Activated T-cell treated with anti-CD3 and anti-CD28 coated beads, Interleukin-2, amount 50 U/mL, for 4 hours (primary cell): ENCODE measurements around the gene DNAL4. TPM values are rescaled to one million over a fixed set of nuclear protein-coding genes. Genes with fewer than 3 reads are reported as not detected.

ENCODE experiments used
- ATAC-seq, 2 donors: fragments of 200-7000 bp; cut with Tn5 transposase; one replicate each; pipeline ENCODE4 v1.10.0; 2021
- DNase-seq: peaks from one replicate; pipeline ENCODE4 v3.0.0-alpha.2; 2020
- H3K27me3 Mint-ChIP-seq: one replicate; pipeline ENCODE4 v1.8.0; 2021; ENCODE audit warnings: low read depth, mixed read lengths
- H3K36me3 Mint-ChIP-seq: one replicate; pipeline ENCODE4 v1.8.0; 2022; ENCODE audit warnings: mixed read lengths; ENCODE audit not compliant: insufficient read depth
- H3K4me1 Mint-ChIP-seq: one replicate; pipeline ENCODE4 v1.8.0; 2021; ENCODE audit warnings: low read depth, mixed read lengths
- H3K4me3 Mint-ChIP-seq: one replicate; pipeline ENCODE4 v1.8.0; 2021; ENCODE audit warnings: mild to moderate bottlenecking, moderate library complexity, mixed read lengths
- H3K9me3 Mint-ChIP-seq: one replicate; pipeline ENCODE4 v1.8.0; 2021; ENCODE audit warnings: mixed read lengths
- total RNA-seq, 3 donors: library from RNA; stranded (reverse); gene quantifications; one replicate each; pipeline ENCODE4 v1.2.1, GENCODE V29; 2021

Gene DNAL4
- total RNA-seq, 3 donors from 2014 or later = 4.5 to 6.1 (median 5.1) TPM

DNA sequence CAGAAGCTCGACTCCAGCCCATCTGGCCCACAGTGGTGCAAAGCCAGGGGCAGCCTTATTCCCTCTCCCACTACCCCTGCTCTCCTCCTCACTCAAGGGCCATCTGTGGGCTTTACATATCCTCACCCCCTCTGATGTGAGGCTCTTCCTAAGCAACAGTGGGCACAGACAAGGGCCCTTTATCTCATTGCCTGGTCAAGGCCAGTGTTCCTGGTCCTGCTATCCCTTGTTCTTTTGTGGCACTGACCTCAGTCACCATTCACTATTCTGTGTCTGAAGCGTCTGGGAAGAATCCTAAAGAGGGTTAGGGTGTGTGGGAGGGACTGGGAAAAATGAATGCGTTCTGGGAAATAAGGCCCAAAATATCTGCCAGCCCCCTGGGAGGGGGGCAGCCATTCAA, 7.3 kb downstream of the DNAL4 start:
- DNase-seq (no peak), ATAC-seq (no peak)
- no peak overlapping the region for H3K4me3 Mint-ChIP-seq
- H3K9me3 Mint-ChIP-seq = no peaks in the 10 kb centered on the region
- H3K27me3 Mint-ChIP-seq = no peaks in the 10 kb centered on the region
- H3K4me1 Mint-ChIP-seq = no peaks in the 10 kb centered on the region
- H3K36me3 Mint-ChIP-seq = peaks cover 7% of the 10 kb centered on the region

DNA sequence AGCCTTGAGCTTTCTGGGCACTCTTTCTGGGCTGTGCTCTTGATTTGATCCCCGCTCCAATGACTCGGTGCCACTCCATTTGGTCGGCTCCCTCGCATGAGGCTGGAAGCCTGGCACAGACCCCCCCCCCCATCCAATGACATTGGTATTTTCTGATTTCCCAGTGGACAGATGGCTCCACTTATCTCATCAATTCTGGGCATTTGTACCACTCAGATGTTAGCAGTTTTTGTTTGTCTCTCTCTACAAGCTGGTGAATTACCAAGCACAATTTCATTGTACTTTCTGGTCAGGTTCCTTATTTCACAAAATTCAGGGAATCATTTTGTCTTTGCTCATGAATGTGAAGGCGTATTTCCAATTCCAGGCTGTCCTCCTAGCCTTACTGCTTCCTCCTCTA, 9.1 kb downstream of the DNAL4 start:
- no peaks in the 10 kb centered on the region for H3K4me1 Mint-ChIP-seq
- peaks cover 10% of the 10 kb centered on the region for H3K36me3 Mint-ChIP-seq
- H3K9me3 Mint-ChIP-seq = no peaks in the 10 kb centered on the region
- no peak for ATAC-seq
- no peaks in the 10 kb centered on the region for H3K27me3 Mint-ChIP-seq
- no peak overlapping the region for H3K4me3 Mint-ChIP-seq
- no peak for DNase-seq

DNA sequence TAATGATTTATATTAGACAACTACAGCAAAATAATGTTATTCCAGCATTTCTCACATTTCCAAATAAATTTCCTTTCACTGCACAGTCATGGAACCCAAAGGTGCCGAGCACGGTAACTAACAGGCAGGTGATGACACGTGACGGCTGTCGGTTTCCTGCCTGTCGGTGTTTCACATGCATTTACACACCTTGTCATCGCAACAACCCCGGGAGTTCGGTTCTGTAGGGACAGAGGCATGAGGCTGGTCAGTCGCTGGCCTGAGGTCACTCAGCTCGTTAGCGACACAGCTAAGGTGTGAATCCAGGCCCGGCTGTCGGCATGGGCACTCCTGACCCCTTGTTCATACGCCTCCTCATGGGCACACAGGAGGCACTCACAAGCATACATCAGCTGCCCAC, 9.9 kb downstream of the DNAL4 start:
- Mint-ChIP-seq H3K9me3 (no peaks in the 10 kb centered on the region), H3K27me3 (no peaks in the 10 kb centered on the region), H3K4me3 (no peak overlapping the region), H3K4me1 (no peaks in the 10 kb centered on the region), H3K36me3 (peaks cover 11% of the 10 kb centered on the region)
- no peak for DNase-seq
- ATAC-seq = no peak

DNA sequence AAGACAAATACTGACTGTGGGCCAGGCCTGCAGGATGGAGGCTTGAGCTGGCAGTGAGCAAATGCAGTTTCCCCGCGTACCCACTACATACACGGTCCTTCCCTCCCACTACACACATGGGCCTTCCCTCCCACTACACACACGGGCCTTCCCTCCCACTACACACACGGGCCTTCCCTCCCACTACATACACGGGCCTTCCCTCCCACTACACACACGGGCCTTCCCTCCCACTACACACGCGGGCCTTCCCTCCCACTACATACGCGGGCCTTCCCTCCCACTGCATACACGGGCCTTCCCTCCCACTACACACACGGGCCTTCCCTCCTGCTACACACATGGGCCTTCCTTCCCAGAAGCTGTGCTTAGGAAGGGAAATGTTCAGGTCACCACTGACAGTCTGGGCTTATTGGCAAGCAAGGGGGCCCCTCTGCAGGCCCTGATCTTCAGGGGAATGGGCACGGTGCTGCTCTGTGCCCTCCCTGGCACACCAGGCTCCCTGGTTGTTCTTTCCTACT, 10.8 kb downstream of the DNAL4 start:
- Mint-ChIP-seq H3K27me3 (no peaks in the 10 kb centered on the region), H3K9me3 (no peaks in the 10 kb centered on the region), H3K36me3 (peaks cover 12% of the 10 kb centered on the region), H3K4me3 (no peak overlapping the region), H3K4me1 (no peaks in the 10 kb centered on the region)
- ATAC-seq (no peak), DNase-seq (no peak)

DNA sequence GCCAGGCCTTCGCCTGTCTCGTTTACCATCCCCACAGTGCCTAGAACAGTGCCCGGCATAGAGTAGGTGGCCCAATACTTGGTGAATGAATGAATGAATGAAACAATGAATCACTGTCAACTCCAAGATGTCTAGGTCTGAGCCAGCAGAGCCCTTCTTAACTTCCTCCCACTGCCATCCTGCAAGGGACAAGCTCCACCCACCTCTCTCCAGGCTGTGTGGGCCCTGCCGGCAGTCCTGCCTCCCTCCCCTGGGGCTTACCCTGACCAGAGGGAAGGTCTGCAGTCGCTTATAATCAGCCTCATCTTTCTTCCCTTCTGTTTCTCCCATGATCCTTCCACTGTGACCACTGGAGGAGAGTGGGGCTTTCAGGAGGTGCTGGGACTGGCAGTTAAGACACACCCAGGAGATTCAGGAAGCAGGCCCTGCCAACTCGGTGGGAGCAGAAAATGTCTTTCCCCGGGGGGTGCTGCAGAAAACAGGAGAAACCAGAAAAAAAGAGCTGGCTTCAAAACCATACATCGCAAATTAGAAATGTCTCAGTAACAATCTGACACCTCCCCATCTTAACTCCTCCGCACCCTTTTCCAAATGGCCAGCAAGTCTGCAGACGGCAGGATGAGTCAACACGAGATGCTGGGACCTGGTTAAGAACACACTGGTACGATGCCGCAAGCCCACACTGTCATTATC, 11.4 kb downstream of the DNAL4 start:
- Mint-ChIP-seq H3K4me3 (no peak overlapping the region), H3K9me3 (no peaks in the 10 kb centered on the region), H3K27me3 (no peaks in the 10 kb centered on the region), H3K4me1 (no peaks in the 10 kb centered on the region), H3K36me3 (peaks cover 12% of the 10 kb centered on the region)
- DNase-seq (no peak), ATAC-seq (peak in 1 of 2 donors; percentile 38)

DNA sequence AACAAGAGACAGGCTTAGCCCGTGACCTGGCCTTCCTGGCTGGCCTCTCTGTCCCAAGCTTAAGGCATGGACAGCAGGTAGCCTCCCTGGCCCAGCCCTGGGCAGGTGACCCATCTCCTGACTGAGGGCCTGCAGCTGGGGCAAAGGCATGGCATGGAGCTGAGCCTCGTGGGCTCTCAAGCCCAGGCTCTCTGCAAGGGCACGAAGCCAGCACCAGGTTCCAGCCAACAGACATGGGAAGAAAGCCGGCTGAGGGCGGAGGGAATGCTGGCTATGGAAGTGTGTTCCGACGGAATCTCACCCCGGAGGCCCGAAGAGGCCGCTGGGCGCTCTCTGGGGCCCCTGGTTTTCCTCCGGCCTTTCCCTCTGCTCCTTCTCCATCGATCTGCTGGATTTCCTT, 12.9 kb downstream of the DNAL4 start:
- Mint-ChIP-seq H3K4me3 (no peak overlapping the region), H3K9me3 (no peaks in the 10 kb centered on the region), H3K4me1 (no peaks in the 10 kb centered on the region), H3K27me3 (no peaks in the 10 kb centered on the region), H3K36me3 (peaks cover 12% of the 10 kb centered on the region)
- DNase-seq (no peak), ATAC-seq (no peak)

DNA sequence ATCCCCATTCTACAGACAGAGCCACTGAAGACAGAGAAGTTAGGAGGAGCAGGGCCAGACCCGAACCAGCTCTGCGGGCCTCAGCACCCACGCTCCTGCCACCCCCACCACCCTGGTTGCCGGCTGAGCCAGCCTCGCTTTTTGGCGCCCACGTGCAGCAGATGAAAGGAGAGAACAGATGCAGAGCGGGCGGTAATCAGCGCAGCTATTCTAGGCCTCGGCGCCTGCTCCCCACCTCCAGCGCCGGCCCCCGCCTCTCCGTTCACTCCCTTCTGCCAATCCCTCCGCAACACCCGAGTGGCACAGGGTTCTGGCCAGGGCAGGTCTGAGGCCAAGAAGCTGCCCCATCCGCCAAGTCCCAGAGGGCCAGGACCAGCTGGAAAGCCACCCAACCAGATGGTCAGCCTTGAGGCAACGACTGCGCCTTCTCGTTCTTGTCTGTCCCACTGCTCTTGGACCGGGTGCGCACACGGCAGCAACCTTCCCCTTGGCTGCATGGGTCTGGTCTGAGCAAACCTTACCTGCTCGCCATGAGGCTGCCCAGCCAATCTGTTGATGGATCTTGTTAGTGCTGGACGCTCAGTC, 16.8 kb downstream of the DNAL4 start:
- H3K36me3 Mint-ChIP-seq = peaks cover 8% of the 10 kb centered on the region
- DNase-seq (no peak), ATAC-seq (no peak)
- H3K27me3 Mint-ChIP-seq = no peaks in the 10 kb centered on the region
- peaks cover 3% of the 10 kb centered on the region for H3K4me1 Mint-ChIP-seq
- H3K4me3 Mint-ChIP-seq = no peak overlapping the region
- no peaks in the 10 kb centered on the region for H3K9me3 Mint-ChIP-seq

DNA sequence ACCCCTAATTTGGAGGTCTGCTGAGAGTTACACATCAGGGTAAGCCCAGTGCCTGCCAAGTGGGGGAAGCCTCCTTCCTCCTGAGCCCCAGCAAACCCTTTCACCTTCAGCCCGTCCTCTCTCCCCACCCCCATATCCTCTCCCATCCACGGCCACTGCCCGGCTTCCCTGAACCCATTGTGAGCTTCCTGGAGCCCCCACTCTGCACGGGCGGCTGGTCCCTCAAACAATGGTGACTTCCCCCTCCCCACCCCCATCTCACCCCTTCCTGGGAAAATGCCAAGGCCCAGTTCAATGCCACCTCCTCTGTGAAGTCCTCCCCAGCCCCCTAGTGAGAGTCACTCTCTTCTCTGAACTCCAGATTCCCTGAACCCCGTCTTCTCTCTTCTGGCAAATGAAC, 17.9 kb downstream of the DNAL4 start:
- Mint-ChIP-seq H3K36me3 (peaks cover 2% of the 10 kb centered on the region), H3K9me3 (no peaks in the 10 kb centered on the region), H3K4me1 (peaks cover 3% of the 10 kb centered on the region), H3K27me3 (no peaks in the 10 kb centered on the region), H3K4me3 (no peak overlapping the region)
- DNase-seq = no peak
- ATAC-seq = no peak

DNA sequence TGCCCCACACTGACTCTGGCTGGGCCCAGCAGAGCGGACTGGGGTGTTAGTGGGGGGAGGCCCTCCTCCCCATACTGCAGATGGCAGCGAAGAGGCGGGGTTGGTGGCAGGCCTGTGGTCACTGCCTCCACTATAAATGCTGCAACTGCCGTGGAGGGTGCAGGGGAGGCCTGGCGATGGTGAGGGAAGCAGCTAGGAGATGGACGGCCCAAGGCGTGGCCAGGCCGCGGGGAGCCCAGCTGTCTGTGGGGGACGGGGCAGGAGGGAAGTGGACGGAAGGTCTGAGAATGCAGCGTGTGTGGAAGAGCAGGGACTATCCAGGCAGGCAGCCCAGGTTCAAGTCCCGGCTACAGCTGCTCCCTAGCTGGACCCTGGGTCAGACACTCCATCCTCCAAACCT, 18.3 kb downstream of the DNAL4 start:
- peaks cover 2% of the 10 kb centered on the region for H3K36me3 Mint-ChIP-seq

DNA sequence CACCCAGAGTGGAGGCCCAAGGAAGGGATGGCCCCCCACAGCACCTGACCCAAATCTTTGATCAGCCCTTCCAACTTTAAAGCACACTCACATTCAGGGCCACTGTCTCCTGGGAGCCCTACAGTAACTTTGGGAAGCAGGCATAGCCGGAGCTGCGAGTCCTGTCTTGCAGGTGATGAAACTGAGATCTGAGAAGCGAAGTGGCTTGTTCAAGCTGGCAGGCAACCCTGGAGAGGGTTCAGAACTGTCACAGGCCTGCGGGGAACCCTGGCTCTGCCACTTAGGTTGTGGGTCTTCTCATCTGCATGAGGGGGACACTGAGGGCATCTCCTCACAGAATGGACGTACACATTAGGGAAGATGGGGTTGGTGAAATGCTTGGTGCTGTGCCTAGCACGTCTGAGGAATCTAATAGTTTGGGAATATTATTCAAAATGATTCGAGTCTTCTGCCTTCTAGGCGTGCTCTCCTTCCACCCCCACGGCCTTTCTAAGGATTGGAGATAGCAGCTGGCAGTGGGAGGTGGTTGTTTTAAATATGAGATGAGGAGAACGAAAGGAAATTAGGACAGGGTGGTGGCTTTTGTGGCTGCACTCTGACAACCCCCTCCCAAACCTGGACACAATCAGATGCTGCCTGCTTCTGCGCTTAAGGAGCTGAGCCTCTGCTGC, 19.3 kb downstream of the DNAL4 start:
- Mint-ChIP-seq H3K4me3 (no peak overlapping the region), H3K36me3 (peaks cover 2% of the 10 kb centered on the region), H3K4me1 (peaks cover 3% of the 10 kb centered on the region), H3K9me3 (no peaks in the 10 kb centered on the region), H3K27me3 (no peaks in the 10 kb centered on the region)
- no peak for ATAC-seq
- DNase-seq = no peak

More for the DNA sequence above, 18.3 kb downstream of the DNAL4 start:
- Mint-ChIP-seq H3K4me1 (peaks cover 3% of the 10 kb centered on the region), H3K4me3 (no peak overlapping the region), H3K27me3 (no peaks in the 10 kb centered on the region), H3K9me3 (no peaks in the 10 kb centered on the region)
- no peak for DNase-seq
- no peak for ATAC-seq

DNA sequence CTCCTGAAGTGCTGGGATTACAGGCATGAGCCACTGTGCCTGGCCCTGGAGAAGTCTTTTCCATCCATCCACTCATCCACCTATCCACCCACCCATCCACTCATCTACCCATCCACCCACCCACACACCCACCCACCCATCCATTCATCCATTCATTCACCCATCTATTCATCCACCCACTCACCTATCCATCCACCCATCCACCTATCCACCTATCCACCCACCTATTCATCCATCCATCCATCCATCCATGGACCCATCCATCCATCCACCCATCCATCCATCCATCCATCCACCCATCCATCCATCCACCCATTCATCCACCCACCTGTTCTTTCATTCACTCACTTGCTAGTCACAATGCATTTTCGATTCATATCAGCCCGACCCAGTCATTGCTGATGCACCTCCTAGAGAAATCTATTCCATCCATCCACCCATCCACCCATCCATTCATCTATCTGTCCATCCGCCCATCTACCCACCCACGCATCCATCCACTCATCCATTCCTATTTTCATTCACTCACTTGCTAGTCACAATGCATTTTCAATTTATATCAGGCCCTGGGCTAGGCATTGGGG, 20.5 kb downstream of the DNAL4 start:
- H3K9me3 Mint-ChIP-seq = no peaks in the 10 kb centered on the region
- H3K27me3 Mint-ChIP-seq = no peaks in the 10 kb centered on the region
- H3K36me3 Mint-ChIP-seq = no peaks in the 10 kb centered on the region
- H3K4me1 Mint-ChIP-seq = peaks cover 5% of the 10 kb centered on the region
- no peak overlapping the region for H3K4me3 Mint-ChIP-seq
- no peak for DNase-seq
- no peak for ATAC-seq

DNA sequence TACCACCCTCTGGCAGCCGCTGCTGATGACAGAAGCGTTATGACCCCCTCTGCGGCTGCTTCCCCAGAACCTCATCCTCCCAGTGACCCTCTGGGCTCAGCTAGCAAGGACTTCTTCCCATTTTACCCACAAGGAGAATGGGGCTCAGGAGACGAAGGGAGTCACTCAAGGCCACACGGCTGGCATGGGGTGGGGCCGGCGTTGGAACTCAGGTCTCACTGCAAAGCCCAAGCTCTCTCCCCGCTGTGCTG, 21.4 kb downstream of the DNAL4 start:
- no peak for ATAC-seq
- peaks cover 5% of the 10 kb centered on the region for H3K4me1 Mint-ChIP-seq
- no peak for DNase-seq
- no peaks in the 10 kb centered on the region for H3K9me3 Mint-ChIP-seq
- no peaks in the 10 kb centered on the region for H3K36me3 Mint-ChIP-seq
- no peaks in the 10 kb centered on the region for H3K27me3 Mint-ChIP-seq
- no peak overlapping the region for H3K4me3 Mint-ChIP-seq

DNA sequence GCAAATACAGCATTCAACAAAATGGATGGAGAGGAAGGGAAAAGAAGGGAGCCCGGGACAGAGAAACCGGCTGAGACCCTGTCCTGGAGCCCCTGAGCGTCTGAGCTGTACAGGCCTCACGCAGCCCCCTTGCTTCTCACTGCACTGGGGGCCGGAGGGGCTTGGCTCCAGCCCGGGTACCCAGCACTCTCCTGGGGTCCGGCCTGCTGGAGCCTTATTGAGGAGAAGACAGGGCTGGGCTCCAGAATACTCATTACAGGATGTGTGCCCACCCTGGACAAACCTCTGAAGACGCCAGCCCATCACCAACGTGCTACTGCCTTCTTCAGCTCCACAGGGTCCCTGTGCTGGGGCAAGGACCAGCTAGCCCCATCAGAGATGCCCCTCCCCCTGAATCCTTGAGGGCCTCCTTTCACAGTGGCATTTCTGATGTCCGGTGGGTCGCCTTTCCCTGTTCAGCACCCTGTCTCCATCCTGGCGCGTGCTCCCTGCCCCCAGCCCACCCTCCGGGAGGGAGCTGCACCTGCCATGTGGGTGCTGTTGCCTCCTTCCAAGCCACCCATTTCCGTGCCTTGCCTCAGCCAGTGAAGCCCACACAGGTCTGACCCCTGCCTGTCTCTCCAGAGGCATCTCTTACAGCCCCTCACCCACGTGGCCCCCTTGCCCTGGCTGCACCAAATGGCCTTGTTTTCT, 23.5 kb downstream of the DNAL4 start:
- DNase-seq (no peak), ATAC-seq (no peak)
- Mint-ChIP-seq H3K27me3 (no peaks in the 10 kb centered on the region), H3K4me1 (peaks cover 6% of the 10 kb centered on the region), H3K4me3 (no peak overlapping the region), H3K36me3 (no peaks in the 10 kb centered on the region), H3K9me3 (no peaks in the 10 kb centered on the region)

DNA sequence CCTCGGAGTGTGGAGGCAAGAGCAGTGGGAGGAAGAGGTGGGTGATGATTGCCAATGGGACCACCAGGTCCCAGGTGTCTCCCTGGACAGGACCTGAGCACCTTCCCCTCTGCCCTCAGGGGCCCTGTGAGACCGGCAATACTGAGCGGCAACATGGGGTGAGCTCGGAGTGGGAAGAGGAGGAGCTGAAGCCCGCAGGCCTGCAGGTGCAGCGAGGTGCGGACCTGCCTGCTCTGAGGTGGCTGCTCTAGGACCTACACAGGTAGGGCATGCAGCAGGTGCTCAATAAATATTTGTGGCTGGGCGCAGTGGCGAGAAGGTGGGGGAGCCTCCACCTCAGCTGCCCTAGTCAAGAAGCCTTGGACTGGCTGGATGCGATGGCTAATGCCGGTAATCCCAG, 25.9 kb downstream of the DNAL4 start:
- no peaks in the 10 kb centered on the region for H3K36me3 Mint-ChIP-seq

More for the DNA sequence above, 25.9 kb downstream of the DNAL4 start:
- Mint-ChIP-seq H3K4me3 (no peak overlapping the region), H3K4me1 (peaks cover 7% of the 10 kb centered on the region), H3K9me3 (no peaks in the 10 kb centered on the region), H3K27me3 (no peaks in the 10 kb centered on the region)
- ATAC-seq (no peak), DNase-seq (no peak)
